Sciatic nerve (tissue), 2 donors: ENCODE results near the gene CCM2L. TPM values are rescaled to one million over a fixed set of nuclear protein-coding genes. Genes with fewer than 3 reads are reported as not detected.

Experiments
- ATAC-seq: fragments of 200-7000 bp; cut with Tn5 transposase; one replicate; pipeline ENCODE4 v1.9.1; 2020; ENCODE audit warnings: mild to moderate bottlenecking, moderate library complexity
- DNase-seq: peaks from one replicate; pipeline ENCODE4 v3.0.0-alpha.2; 2020; ENCODE audit warnings: low spot score
- intact Hi-C: fragments of 100-400 bp; cut with DNase I; formaldehyde crosslinking; loops from one replicate; pipeline ENCODE4 v1.14.2; 2022
- total RNA-seq: library from RNA; stranded (reverse); fragmentation: NEBNext Ultra II Directional; extraction: Animal tissue kit (Norgen Biotek cat#: 25700); gene quantifications from one replicate; pipeline ENCODE4 v1.2.1, GENCODE V29; 2021
- donor health status: DM: no; HTN: no; CAD: no.
- donor health status: DM: no; HTN: no; CAD: no.

CCM2L gene
- total RNA-seq, 1 donor from 2014 or later: 11.7 TPM

- intact Hi-C loops: no loop called here
- ATAC-seq (no peak), DNase-seq (no peak)
These were observed 62.0 kb downstream of the CCM2L start for GRCh38 chr20:32072168-32072750.

GRCh38 chr20:32075534-32075933, 65.3 kb downstream of the CCM2L start:
- intact Hi-C loops: no loop called here
- DNase-seq (no peak), ATAC-seq (no peak)

- DNase-seq (no peak), ATAC-seq (no peak)
- intact Hi-C loops: no loop called here
These were observed 67.0 kb downstream of the CCM2L start for GRCh38 chr20:32077190-32077589.

GRCh38 chr20:32078322-32078721, 68.1 kb downstream of the CCM2L start:
- ATAC-seq (no peak), DNase-seq (no peak)
- intact Hi-C loops: no loop called here

GRCh38 chr20:32078791-32079190, 68.6 kb downstream of the CCM2L start:
- ATAC-seq: no peak
- intact Hi-C loops: no loop called here
- no peak for DNase-seq

GRCh38 chr20:32079655-32080109, 69.4 kb downstream of the CCM2L start:
- intact Hi-C loops: no loop called here
- ATAC-seq (no peak), DNase-seq (no peak)

DNA sequence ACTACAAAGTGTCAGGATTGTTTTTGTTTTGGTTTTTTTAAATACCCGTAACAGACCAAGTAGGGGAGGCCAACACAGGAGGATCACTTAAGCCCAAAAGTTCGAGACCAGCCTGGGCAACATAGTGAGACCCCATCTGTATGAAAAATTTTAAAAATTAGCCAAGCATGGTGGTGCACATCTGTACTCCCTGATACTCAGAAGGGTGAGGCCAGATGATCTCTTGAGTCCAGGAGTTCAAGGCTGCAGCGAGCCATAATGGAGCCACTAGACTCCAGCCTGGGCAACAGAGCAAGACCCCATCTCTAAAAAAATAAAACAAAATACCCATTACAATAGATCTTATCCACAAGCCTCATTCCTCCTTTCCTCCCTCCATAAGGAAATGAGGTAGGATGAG, 70.5 kb downstream of the CCM2L start:
- intact Hi-C loops: no loop called here
- DNase-seq (no peak), ATAC-seq (no peak)

Other genes starting within 250 kb of the CCM2L start
- 0.27 TPM for gene MYLK2, start 191.1 kb upstream of the CCM2L start, total RNA-seq
- 25.0 TPM for gene FOXS1, start 164.8 kb upstream of the CCM2L start, total RNA-seq
- gene DUSP15, start 139.9 kb upstream of the CCM2L start, total RNA-seq: 49.5 TPM
- gene TTLL9, start 139.8 kb upstream of the CCM2L start, total RNA-seq: 7.1 TPM
- 18.5 TPM for gene PDRG1, start 58.4 kb upstream of the CCM2L start, total RNA-seq
- not detected for gene XKR7, start 42.3 kb upstream of the CCM2L start, total RNA-seq
- gene HCK, start 41.8 kb downstream of the CCM2L start, total RNA-seq: 24.0 TPM
- 42.9 TPM for gene TM9SF4, start 99.3 kb downstream of the CCM2L start, total RNA-seq
- 7.9 TPM for gene PLAGL2, start 197.3 kb downstream of the CCM2L start, total RNA-seq
- 27.8 TPM for gene POFUT1, start 197.4 kb downstream of the CCM2L start, total RNA-seq